ENCODE measurements around the gene FAM174C.

Gene FAM174C

GRCh38 chr19:1298235-1298634 is 22.9 kb downstream of the FAM174C start:
- Histone ChIP-seq H3K27ac (ENCODE audit: extremely low read depth, low read depth, low read length) (no peak overlapping the region), H3K4me3 (ENCODE audit: low read depth, low read length) (no peak overlapping the region), H3K36me3 (ENCODE audit: control insufficient read depth in 2 of 2, insufficient read depth in 1 of 2, low read length in 2 of 2) (no peaks in the 10 kb centered on the region), H3K4me1 (ENCODE audit: control insufficient read depth, insufficient read depth, low read length) (0 out of 2 replicates have a peak, but pooled peaks cover 3% of the 10 kb centered on the region), H3K9me3 (ENCODE audit: control insufficient read depth, insufficient read depth, low read depth, low read length) (no peaks in the 10 kb centered on the region)
- ChIA-PET CTCF (interaction anchor here (0.6 to 0.7 kb wide), 2 partner anchors 19 to 54 kb away, joined by 3 read pairs; no protein-coding TSS in a partner anchor), POLR2A (no interaction called here)
- TF ChIP-seq ZNF791 (tag by site-specific recombination; IDR thresholded peaks at IDR 0.05) (no peak), SCRT1 (tag by site-specific recombination; IDR thresholded peaks at IDR 0.05; ENCODE audit: borderline replicate concordance) (no peak), ZNF280C (tag by site-specific recombination; IDR thresholded peaks at IDR 0.05) (no peak), GLIS1 (tag by site-specific recombination; IDR thresholded peaks at IDR 0.05) (peak; percentile 58), ZFP3 (tag by site-specific recombination; IDR thresholded peaks at IDR 0.05; ENCODE audit: low read depth) (peak; percentile 98)

GRCh38 chr19:1299801-1300200 is 24.5 kb downstream of the FAM174C start:
- Histone ChIP-seq H3K27ac (ENCODE audit: extremely low read depth, low read depth, low read length) (no peak overlapping the region), H3K9me3 (ENCODE audit: control insufficient read depth, insufficient read depth, low read depth, low read length) (no peaks in the 10 kb centered on the region), H3K4me1 (ENCODE audit: control insufficient read depth, insufficient read depth, low read length) (0 out of 2 replicates have a peak, but pooled peaks cover 3% of the 10 kb centered on the region), H3K4me3 (ENCODE audit: low read depth, low read length) (no peak overlapping the region), H3K36me3 (ENCODE audit: control insufficient read depth in 2 of 2, insufficient read depth in 1 of 2, low read length in 2 of 2) (no peaks in the 10 kb centered on the region)
- POLR2A ChIA-PET, result no interaction called here
- CTCF ChIA-PET, result no interaction called here
- no peak for TF ChIP-seq ZNF274 (IDR thresholded peaks at IDR 0.05; ENCODE audit: low read length)
- no peak for TF ChIP-seq ZNF274 (tag by site-specific recombination; IDR thresholded peaks at IDR 0.05; ENCODE audit: borderline replicate concordance)
- no peak for TF ChIP-seq ZBTB6 (tag by site-specific recombination; IDR thresholded peaks at IDR 0.05)
- no peak for TF ChIP-seq ZNF785 (tag by site-specific recombination; IDR thresholded peaks at IDR 0.05)
- TF ChIP-seq ZNF837 (tag by site-specific recombination; IDR thresholded peaks at IDR 0.05), result no peak
- TF ChIP-seq ZNF830 (tag by site-specific recombination; IDR thresholded peaks at IDR 0.05; ENCODE audit: low read depth), result no peak
- TF ChIP-seq ZBTB8A (tag by site-specific recombination; IDR thresholded peaks at IDR 0.05), result no peak
- TF ChIP-seq ZNF280C (tag by site-specific recombination; IDR thresholded peaks at IDR 0.05), result no peak
- no peak for TF ChIP-seq ZNF670 (tag by site-specific recombination; IDR thresholded peaks at IDR 0.05; ENCODE audit: low read depth)
- TF ChIP-seq ZNF48 (tag by site-specific recombination; IDR thresholded peaks at IDR 0.05), result no peak
- no peak for TF ChIP-seq ZIC2 (tag by site-specific recombination; IDR thresholded peaks at IDR 0.05)
- no peak for TF ChIP-seq ZNF426 (tag by site-specific recombination; IDR thresholded peaks at IDR 0.05)
- TF ChIP-seq ZNF645 (tag by site-specific recombination; IDR thresholded peaks at IDR 0.05), result no peak
- TF ChIP-seq PATZ1 (tag by site-specific recombination; IDR thresholded peaks at IDR 0.05), result no peak
- TF ChIP-seq IKZF3 (tag by site-specific recombination; IDR thresholded peaks at IDR 0.05), result no peak
- TF ChIP-seq ZNF510 (tag by site-specific recombination; IDR thresholded peaks at IDR 0.05; ENCODE audit: insufficient replicate concordance), result no peak
